WTC11 (cell line): ENCODE results near the gene CPLX3.

Source experiments
- ATF2 ChIP-seq: sonication (generic); formaldehyde crosslinking; IDR thresholded peaks from 2 replicates; pipeline ENCODE4 v1.8.1; 2022; ENCODE audit warnings: low read depth, missing genetic modification reagents, borderline replicate concordance
- CTCF ChIP-seq: fragments of 200-600 bp; IDR thresholded peaks from 2 replicates; pipeline ENCODE4 v1.8.0; 2022; ENCODE audit warnings: antibody characterized with exemption
- USF2 ChIP-seq: sonication (generic); formaldehyde crosslinking; IDR thresholded peaks from 2 replicates; pipeline ENCODE4 v1.8.1; 2023; ENCODE audit warnings: mild to moderate bottlenecking, missing genetic modification reagents, moderate library complexity
- ZNF263 ChIP-seq: sonication (generic); formaldehyde crosslinking; IDR thresholded peaks from 2 replicates; pipeline ENCODE4 v1.8.1; 2022; ENCODE audit warnings: low read depth, mild to moderate bottlenecking, moderate library complexity, missing genetic modification reagents

- TF ChIP-seq CTCF: no peak
- TF ChIP-seq ATF2 (CRISPR knock-in tag): no peak
- no peak for TF ChIP-seq USF2 (CRISPR knock-in tag)
- TF ChIP-seq ZNF263 (CRISPR knock-in tag): no peak
These were observed 561 bp upstream of the CPLX3 start for GRCh38 chr15:74825866-74826265.
